Measurements from ENCODE around the gene FEN1. TPM values are rescaled to one million over a fixed set of nuclear protein-coding genes. Genes with fewer than 3 reads are reported as not detected.

The FEN1 gene
- polyA plus RNA-seq, 1 of the 3 experiments (the other 2 are of a cell fraction), result 35.9 TPM

GRCh38 chr11:61754534-61755482 lies 37.9 kb upstream of the FEN1 start:
- Histone ChIP-seq H3K9me2 (no peaks in the 10 kb centered on the region), H3K4me2 (no peak overlapping the region), H3K4me3 (ENCODE audit: low read depth in 2 of 2, low read length in 1 of 2) (no peak overlapping the region), H3K4me1 (ENCODE audit: control insufficient read depth in 1 of 2, insufficient read depth in 2 of 2, low read depth in 1 of 2, low read length in 1 of 2) (peaks cover 9 to 11% of the 10 kb centered on the region in 2 experiments; a peak in 2 of 4 replicates), H3K9me3 (no peaks in the 10 kb centered on the region), H4K20me1 (ENCODE audit: insufficient read depth) (no peaks in the 10 kb centered on the region), H3K27ac (ENCODE audit: low read depth in 2 of 2, low read length in 1 of 2) (no peak overlapping the region), H3K79me2 (ENCODE audit: insufficient read depth) (no peaks in the 10 kb centered on the region), H2AFZ (ENCODE audit: low read depth) (no peak overlapping the region), H3K9ac (no peak overlapping the region), H3F3A (replicated peaks; ENCODE audit: insufficient read depth) (no peaks in the 10 kb centered on the region), H3K27me3 (ENCODE audit: insufficient read depth) (no peaks in the 10 kb centered on the region), H3K36me3 (replicated peaks in 1 of 2; ENCODE audit: control insufficient read depth in 1 of 2, insufficient read depth in 2 of 2, low read length in 1 of 2) (no peaks in the 10 kb centered on the region)
- ChIA-PET POLR2A (interaction anchor here (0.6 kb wide), 1 partner anchor 38 kb away, joined by 3 read pairs; no protein-coding TSS in a partner anchor), CTCF (interaction anchor here (2.2 to 14.3 kb wide), 3 partner anchors 7 to 35 kb away, joined by 6 to 140 read pairs (median 81); partner anchors contain the start of genes FEN1 and TMEM258)
- TF ChIP-seq MEF2A (IDR thresholded peaks at IDR 0.05; ENCODE audit: borderline replicate concordance, low read depth), result no peak
- TF ChIP-seq GABPA (IDR thresholded peaks at IDR 0.05; ENCODE audit: low read depth), result no peak
- TF ChIP-seq POLR2AphosphoS5 (IDR thresholded peaks at IDR 0.05; ENCODE audit: low read depth, low read length), result no peak
- no peak for TF ChIP-seq IRF3 (IDR thresholded peaks at IDR 0.05; ENCODE audit: low read depth, low read length)
- no peak for TF ChIP-seq NFIC (IDR thresholded peaks at IDR 0.05; ENCODE audit: borderline replicate concordance)
- TF ChIP-seq JUND (IDR thresholded peaks at IDR 0.05), result no peak
- TF ChIP-seq RAD21 (IDR thresholded peaks at IDR 0.05; ENCODE audit: low read length), result no peak
- TF ChIP-seq NRF1 (IDR thresholded peaks at IDR 0.05; ENCODE audit: low read depth, low read length), result no peak
- no peak for TF ChIP-seq CHD2 (IDR thresholded peaks at IDR 0.05; ENCODE audit: low read length, partially characterized antibody)
- no peak for TF ChIP-seq REST (IDR thresholded peaks at IDR 0.05; ENCODE audit: low read depth, low read length)
- no peak for TF ChIP-seq USF1 (IDR thresholded peaks at IDR 0.05; ENCODE audit: borderline replicate concordance, low read depth)
- no peak for TF ChIP-seq MAX (IDR thresholded peaks at IDR 0.05; ENCODE audit: low read depth)
- no peak for TF ChIP-seq FOXJ3 (CRISPR knock-in tag; IDR thresholded peaks at IDR 0.05)
- TF ChIP-seq SMC3 (IDR thresholded peaks at IDR 0.05; ENCODE audit: low read depth, low read length), result no peak
- no peak for TF ChIP-seq FOSL2 (IDR thresholded peaks at IDR 0.05; ENCODE audit: borderline replicate concordance, low read depth)
- no peak for TF ChIP-seq USF2 (IDR thresholded peaks at IDR 0.05; ENCODE audit: borderline replicate concordance, low read depth, low read length)
- no peak for DNase-seq
- WGBS (ENCODE audit: low lambda C conversion rate), result 90% methylated on average over 15 of the region's 31 CpGs
